Left ventricle myocardium inferior (tissue), 1 donor: ENCODE measurements around the gene DNMT3B. TPM values are rescaled to one million over a fixed set of nuclear protein-coding genes. Genes with fewer than 3 reads are reported as not detected.
"Not testable (repeated sequence)": the region's sequence is repeated elsewhere in the genome, so short reads cannot be mapped to it uniquely, and the experiment has no call there.

Experiments
- DNase-seq: peaks from one replicate; pipeline ENCODE4 v3.0.0-alpha.2; 2020
- H3K27ac ChIP-seq: fragments of 200-600 bp; replicated peaks from 2 replicates; pipeline ENCODE4 v1.8.0; 2021
- H3K27me3 ChIP-seq: fragments of 200-600 bp; 2 replicates; pipeline ENCODE4 v1.8.0; 2021; ENCODE audit warnings: low read depth
- H3K36me3 ChIP-seq: fragments of 200-600 bp; 2 replicates; pipeline ENCODE4 v1.8.0; 2021
- H3K4me1 ChIP-seq: fragments of 200-600 bp; 2 replicates; pipeline ENCODE4 v1.8.0; 2021
- H3K4me3 ChIP-seq: fragments of 200-600 bp; 2 replicates; pipeline ENCODE4 v1.8.0; 2021; ENCODE audit warnings: mild to moderate bottlenecking, moderate library complexity
- H3K9me3 ChIP-seq: fragments of 200-600 bp; replicated peaks from 2 replicates; pipeline ENCODE4 v1.8.0; 2021
- CTCF ChIP-seq: fragments of 200-600 bp; IDR thresholded peaks from 2 replicates; pipeline ENCODE4 v1.8.0; 2021; ENCODE audit warnings: antibody characterized with exemption, mild to moderate bottlenecking, borderline replicate concordance
- intact Hi-C: fragments of 100-400 bp; cut with micrococcal nuclease; formaldehyde crosslinking; loops from one replicate; pipeline ENCODE4 v1.11.0; 2022
- total RNA-seq: library from RNA; stranded (reverse); fragmentation: NEBNext Ultra II Directional; extraction: Animal tissue kit (Norgen Biotek cat#: 25700); gene quantifications from one replicate; pipeline ENCODE4 v1.2.1, GENCODE V29; 2021
- donor health status: DM: no; HTN: yes; CAD: no; lungs with severe emphysema.

The DNMT3B gene
- total RNA-seq, 1 donor from 2014 or later = 0.49 TPM

DNA sequence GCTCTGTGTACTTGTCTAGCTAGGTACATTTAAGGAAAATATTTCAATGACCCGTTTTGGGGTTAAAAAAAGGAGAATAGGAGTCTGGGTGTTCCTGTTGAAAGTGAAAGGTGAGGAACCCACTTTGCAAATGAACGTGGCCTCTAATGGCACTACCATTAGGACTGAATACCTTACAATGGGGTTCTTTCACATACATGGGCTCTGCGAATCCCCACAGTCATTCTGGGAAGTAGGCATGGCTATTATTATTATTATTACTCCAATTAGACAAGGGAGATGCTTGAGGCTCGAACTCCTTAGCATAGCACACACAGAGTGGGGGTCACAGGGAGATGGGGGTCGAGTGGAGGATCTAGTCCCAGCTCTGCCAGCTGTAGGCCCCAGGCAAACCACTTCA is 6.0 kb upstream of the DNMT3B start:
- Histone ChIP-seq H3K4me3 (no peak overlapping the region), H3K4me1 (no peaks in the 10 kb centered on the region), H3K27me3 (no peaks in the 10 kb centered on the region), H3K36me3 (no peaks in the 10 kb centered on the region), H3K27ac (no peak overlapping the region), H3K9me3 (no peaks in the 10 kb centered on the region)
- DNase-seq = no peak
- TF ChIP-seq CTCF = no peak
- intact Hi-C loops = no loop called here

GRCh38 chr20:32761417-32761830 is 761 bp upstream of the DNMT3B start:
- no peak for TF ChIP-seq CTCF
- H3K4me1 ChIP-seq = peaks cover 24% of the 10 kb centered on the region
- intact Hi-C loops = no loop called here
- no peak overlapping the region for H3K27ac ChIP-seq
- H3K9me3 ChIP-seq = no peaks in the 10 kb centered on the region
- peak overlapping the region; percentile 77 for H3K4me3 ChIP-seq
- H3K36me3 ChIP-seq = no peaks in the 10 kb centered on the region
- no peak for DNase-seq
- H3K27me3 ChIP-seq = no peaks in the 10 kb centered on the region

DNA sequence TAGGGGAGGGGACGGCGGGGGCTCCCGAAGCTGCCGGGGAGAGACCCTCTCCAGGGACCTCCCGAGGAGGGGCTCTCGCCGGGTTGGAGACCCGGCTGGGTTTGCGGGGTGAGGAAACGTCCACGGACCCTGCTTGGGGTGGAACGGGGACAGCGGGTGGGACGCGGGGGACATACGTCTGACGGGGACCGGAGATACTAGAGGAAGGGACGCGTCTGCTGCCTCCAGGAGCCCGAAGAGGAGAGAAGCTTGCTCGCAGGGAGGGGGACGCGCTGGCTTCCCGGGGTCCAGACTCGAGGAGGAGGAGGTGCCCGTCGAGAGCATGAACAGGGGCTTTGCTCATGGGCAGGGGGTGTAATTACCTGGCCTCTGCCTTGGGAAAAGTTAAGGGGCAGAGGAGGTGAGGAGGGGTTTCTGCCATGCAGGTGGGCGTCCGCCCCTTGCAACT is 593 bp downstream of the DNMT3B start:
- intact Hi-C loops = no loop called here
- Histone ChIP-seq H3K4me1 (peaks cover 24% of the 10 kb centered on the region), H3K27me3 (no peaks in the 10 kb centered on the region), H3K4me3 (peak overlapping the region; percentile 77), H3K27ac (no peak overlapping the region), H3K9me3 (no peaks in the 10 kb centered on the region), H3K36me3 (no peaks in the 10 kb centered on the region)
- no peak for DNase-seq
- TF ChIP-seq CTCF = no peak

DNA sequence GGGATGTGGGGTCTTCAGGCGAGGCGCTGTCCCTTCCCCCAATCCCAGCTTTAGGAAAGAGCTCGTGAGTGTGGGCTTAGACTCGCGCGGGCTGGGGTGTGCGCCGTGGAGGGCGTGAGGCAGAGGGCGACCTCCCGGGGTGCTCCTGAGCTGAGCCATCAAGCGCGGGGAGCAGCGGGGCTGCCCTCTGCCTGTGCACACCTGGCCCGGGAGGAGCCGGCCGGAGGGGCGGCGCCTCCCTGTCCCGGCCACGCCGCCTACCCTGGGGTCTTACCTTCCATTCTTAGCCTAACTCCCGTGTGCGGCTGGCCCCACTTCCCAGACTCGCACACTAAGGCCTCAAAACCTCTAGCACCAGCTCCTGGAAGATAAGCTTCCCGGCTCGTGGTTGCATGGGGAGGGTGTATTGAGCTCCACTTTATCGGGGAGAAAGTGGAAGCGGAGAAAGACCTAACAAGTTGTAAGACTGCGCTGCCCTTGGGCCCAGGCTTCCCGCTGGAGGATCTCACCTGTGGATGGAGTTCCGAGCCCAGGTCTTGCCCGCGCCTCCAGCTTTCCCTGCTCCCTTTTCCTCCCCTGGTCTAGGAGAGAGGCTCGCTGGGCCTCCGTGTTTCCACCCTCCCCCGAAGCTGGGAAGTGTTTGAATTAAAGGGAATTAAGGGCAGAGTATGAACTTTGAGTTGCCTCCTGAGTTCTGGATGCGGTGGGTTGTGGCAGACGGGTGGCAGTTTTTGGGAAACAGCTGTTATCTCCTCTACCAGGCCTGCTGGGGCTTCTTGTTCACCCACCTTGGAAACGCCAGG is 1.2 kb downstream of the DNMT3B start:
- Histone ChIP-seq H3K27ac (no peak overlapping the region), H3K27me3 (no peaks in the 10 kb centered on the region), H3K36me3 (no peaks in the 10 kb centered on the region), H3K9me3 (no peaks in the 10 kb centered on the region), H3K4me1 (peaks cover 24% of the 10 kb centered on the region), H3K4me3 (peak overlapping the region; percentile 77)
- intact Hi-C loops = no loop called here
- no peak for DNase-seq
- no peak for TF ChIP-seq CTCF

DNA sequence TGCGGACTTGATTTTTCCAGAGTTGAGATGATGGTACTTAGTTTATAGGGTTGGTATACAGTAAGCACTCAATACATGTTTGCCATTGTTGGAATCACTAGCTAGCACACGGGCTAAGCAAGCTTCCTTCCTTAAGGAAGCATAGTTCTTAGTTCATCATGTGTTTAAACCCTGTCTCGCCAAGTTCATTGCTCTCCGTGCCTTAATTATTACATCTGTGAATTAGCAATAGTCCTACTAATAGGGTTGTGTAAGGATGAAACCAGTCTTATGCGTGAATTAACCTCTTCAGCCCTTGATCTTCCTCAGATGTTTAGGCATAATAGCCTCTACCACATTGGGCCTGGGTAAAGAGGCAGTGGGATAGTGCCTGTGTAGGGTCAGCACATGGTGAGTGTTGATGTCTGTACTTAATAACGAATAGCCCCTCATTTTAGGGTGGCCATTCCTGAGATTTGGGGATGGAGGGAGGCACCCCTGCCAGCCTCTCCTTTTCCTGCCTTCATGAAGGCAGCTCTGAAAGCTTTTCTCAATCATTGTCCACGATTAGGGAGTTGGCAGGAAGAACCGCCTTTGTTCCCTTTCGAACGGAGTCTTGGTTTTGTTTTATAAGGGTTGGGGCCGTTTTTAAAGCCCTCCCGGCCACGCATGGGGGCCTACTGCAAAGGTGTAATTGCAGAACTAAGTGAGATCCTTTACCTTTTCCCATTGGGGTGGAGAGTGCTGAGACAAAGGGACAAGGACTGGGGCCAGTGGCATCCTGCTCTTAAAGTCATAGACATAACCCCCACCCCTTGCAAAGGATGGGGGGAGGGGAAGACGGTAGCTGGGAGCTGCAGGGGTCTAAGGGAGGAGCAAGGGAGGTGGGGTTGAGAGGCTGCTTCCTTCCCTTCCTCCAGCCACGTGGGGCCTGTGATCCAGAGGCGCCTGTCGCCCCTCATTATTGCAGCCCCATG is 2.1 kb downstream of the DNMT3B start:
- no peak for DNase-seq

GRCh38 chr20:32765230-32765875 is 3.2 kb downstream of the DNMT3B start:
- H3K27ac ChIP-seq, DNase-seq, H3K9me3 ChIP-seq, intact Hi-C loops, H3K27me3 ChIP-seq, H3K36me3 ChIP-seq, H3K4me3 ChIP-seq: not testable (repeated sequence)
- peaks cover 24% of the 10 kb centered on the region for H3K4me1 ChIP-seq

More for the DNA sequence above, 2.1 kb downstream of the DNMT3B start:
- TF ChIP-seq CTCF = no peak
- Histone ChIP-seq H3K27ac (no peak overlapping the region), H3K27me3 (no peaks in the 10 kb centered on the region), H3K36me3 (no peaks in the 10 kb centered on the region), H3K4me3 (no peak overlapping the region), H3K4me1 (peaks cover 24% of the 10 kb centered on the region), H3K9me3 (no peaks in the 10 kb centered on the region)
- intact Hi-C loops = no loop called here
